GM10266 (cell line): ENCODE results near the gene RASD2.

Source experiments
- DNase-seq: peaks from one replicate; pipeline ENCODE4 v3.0.0; 2012; ENCODE audit errors: extremely low spot score
- CTCF ChIP-seq: IDR thresholded peaks from 2 replicates; pipeline ENCODE4 v1.5.1; 2012; ENCODE audit warnings: mild to moderate bottlenecking, low read depth; ENCODE audit not compliant: control insufficient read depth, insufficient read depth; ENCODE audit errors: missing control alignments

Gene RASD2

GRCh38 chr22:35598396-35598710, 57.7 kb downstream of the RASD2 start:
- no peak for TF ChIP-seq CTCF
- DNase-seq, result no peak

- DNase-seq, result no peak
- TF ChIP-seq CTCF, result no peak
Observed at GRCh38 chr22:35599364-35599763, 58.7 kb downstream of the RASD2 start.

GRCh38 chr22:35600476-35600875, 59.8 kb downstream of the RASD2 start:
- DNase-seq, result no peak
- no peak for TF ChIP-seq CTCF

GRCh38 chr22:35601013-35601580, 60.5 kb downstream of the RASD2 start:
- no peak for TF ChIP-seq CTCF

GRCh38 chr22:35601743-35602615, 61.3 kb downstream of the RASD2 start:
- no peak for DNase-seq
- TF ChIP-seq CTCF, result no peak

More at GRCh38 chr22:35601013-35601580, 60.5 kb downstream of the RASD2 start:
- DNase-seq, result no peak
